GM12878 (cell line): ENCODE measurements around the gene CIAO2B. TPM values are rescaled to one million over a fixed set of nuclear protein-coding genes. Genes with fewer than 3 reads are reported as not detected.

ENCODE experiments used
- CBFB ChIP-seq: IDR thresholded peaks from 2 replicates; pipeline ENCODE4 v1.6.1; 2016; ENCODE audit warnings: antibody characterized with exemption, low read depth
- IKZF1 ChIP-seq: fragments of 450-650 bp; conservative IDR thresholded peaks from 2 replicates; pipeline ENCODE4 v1.6.1; 2017; ENCODE audit warnings: antibody characterized with exemption, mild to moderate bottlenecking
- MTA2 ChIP-seq: fragments of 450-650 bp; IDR thresholded peaks from 2 replicates; pipeline ENCODE4 v1.6.1; 2016; ENCODE audit warnings: low read depth, mild to moderate bottlenecking, moderate library complexity
- SUZ12 ChIP-seq: fragments of 200-600 bp; sonication (generic); IDR thresholded peaks from one replicate; pipeline ENCODE4 v1.6.1; 2018; ENCODE audit warnings: antibody characterized with exemption, mild to moderate bottlenecking; ENCODE audit not compliant: unreplicated experiment
- polyA plus RNA-seq, 11 experiments: library from polyadenylated mRNA; depleted of rRNA in 4 of 11; unstranded in 6 of 11; stranded (reverse) in 5 of 11; fragments of >200 nt; fragmentation: Nextera tagmentation in 4 of 11; fragmentation: Illumina TruSeq in 1 of 11; extraction: Ambion mirVana in 4 of 11; extraction: Trizol in 1 of 11; gene quantifications; 1 replicate in 1 of 11; 2 replicates in 10 of 11; pipeline versions ENCODE4 v1.2.1 to v1.2.3, GENCODE V29; 2011 to 2016; ENCODE audit warnings: inconsistent platforms in 2 of 11, missing spikeins in 2 of 11, low read depth in 1 of 11
- total RNA-seq, 4 experiments: library from RNA; depleted of rRNA in 3 of 4; stranded (reverse); fragments of >200 nt in 3 of 4; fragmentation: Illumina TruSeq in 1 of 4; extraction: Trizol in 1 of 4; gene quantifications; 2 replicates each; pipeline versions ENCODE4 v1.2.1 to v1.2.3, GENCODE V29; 2013 to 2021
- TF ChIP-seq, protein P1 (sequence below): fragments of 450-650 bp; formaldehyde crosslinking; IDR thresholded peaks from 2 replicates; pipeline ENCODE4 v1.4.0; 2020; ENCODE audit warnings: mild to moderate bottlenecking, moderate library complexity
- TF ChIP-seq, protein P2 (sequence below): fragments of 450-650 bp; IDR thresholded peaks from 2 replicates; pipeline ENCODE4 v1.6.1; 2017; ENCODE audit warnings: mild to moderate bottlenecking, moderate library complexity
- TF ChIP-seq, protein P3 (sequence below): IDR thresholded peaks from 2 replicates; pipeline ENCODE4 v1.6.1; 2011; ENCODE audit warnings: mild to moderate bottlenecking, low read depth, low read length, moderate library complexity; ENCODE audit not compliant: insufficient replicate concordance
- TF ChIP-seq, protein P4 (sequence below): fragments of 150-350 bp; IDR thresholded peaks from 2 replicates; pipeline ENCODE4 v1.6.1; 2016; ENCODE audit warnings: low read depth, low read length

The CIAO2B gene
- total and polyA plus RNA-seq, 10 of the 15 experiments (the other 5 are each of a cell fraction or from before 2014, with no cell fraction given): 76.4 to 241 (median 138) TPM

DNA sequence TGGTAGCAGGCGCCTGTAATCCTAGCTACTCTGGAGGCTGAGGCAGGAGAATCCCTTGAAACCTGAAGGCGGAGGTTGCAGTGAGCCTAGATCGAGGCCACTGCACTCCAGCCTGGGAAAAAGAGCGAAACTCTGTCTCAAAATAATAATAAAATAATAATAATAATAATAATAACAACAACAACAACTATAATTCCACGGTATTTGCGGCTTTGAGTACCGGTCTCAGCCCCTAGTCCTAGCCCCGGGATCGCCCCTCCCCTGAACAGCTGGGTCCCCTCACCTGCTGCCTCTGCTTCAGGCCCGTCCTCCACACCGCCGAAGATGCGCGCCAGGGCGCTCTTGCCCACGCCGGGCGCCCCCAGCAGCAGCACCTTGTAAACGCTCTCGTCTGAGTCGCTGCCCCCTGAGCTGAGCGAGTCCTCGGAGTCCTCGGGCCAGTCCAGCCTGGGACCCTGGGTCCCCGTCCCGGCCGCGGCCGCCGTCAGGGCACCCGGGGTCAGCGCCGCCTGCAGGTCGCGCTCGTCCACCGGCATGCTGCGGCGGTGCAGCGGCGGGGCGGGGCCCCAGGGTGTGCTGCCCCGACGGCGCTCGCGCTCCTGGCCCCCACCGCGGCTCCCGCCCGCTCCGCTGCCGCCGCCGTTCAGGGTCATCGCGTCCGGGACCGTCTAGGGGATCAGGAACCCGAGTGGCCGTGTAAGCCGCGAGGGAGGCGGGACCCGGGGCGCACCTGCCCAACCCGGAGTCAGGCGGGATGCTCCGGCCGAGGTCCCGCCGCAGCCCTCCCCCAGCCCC lies 9.5 kb downstream of the CIAO2B start (continued):
- TF ChIP-seq, protein P1, sequence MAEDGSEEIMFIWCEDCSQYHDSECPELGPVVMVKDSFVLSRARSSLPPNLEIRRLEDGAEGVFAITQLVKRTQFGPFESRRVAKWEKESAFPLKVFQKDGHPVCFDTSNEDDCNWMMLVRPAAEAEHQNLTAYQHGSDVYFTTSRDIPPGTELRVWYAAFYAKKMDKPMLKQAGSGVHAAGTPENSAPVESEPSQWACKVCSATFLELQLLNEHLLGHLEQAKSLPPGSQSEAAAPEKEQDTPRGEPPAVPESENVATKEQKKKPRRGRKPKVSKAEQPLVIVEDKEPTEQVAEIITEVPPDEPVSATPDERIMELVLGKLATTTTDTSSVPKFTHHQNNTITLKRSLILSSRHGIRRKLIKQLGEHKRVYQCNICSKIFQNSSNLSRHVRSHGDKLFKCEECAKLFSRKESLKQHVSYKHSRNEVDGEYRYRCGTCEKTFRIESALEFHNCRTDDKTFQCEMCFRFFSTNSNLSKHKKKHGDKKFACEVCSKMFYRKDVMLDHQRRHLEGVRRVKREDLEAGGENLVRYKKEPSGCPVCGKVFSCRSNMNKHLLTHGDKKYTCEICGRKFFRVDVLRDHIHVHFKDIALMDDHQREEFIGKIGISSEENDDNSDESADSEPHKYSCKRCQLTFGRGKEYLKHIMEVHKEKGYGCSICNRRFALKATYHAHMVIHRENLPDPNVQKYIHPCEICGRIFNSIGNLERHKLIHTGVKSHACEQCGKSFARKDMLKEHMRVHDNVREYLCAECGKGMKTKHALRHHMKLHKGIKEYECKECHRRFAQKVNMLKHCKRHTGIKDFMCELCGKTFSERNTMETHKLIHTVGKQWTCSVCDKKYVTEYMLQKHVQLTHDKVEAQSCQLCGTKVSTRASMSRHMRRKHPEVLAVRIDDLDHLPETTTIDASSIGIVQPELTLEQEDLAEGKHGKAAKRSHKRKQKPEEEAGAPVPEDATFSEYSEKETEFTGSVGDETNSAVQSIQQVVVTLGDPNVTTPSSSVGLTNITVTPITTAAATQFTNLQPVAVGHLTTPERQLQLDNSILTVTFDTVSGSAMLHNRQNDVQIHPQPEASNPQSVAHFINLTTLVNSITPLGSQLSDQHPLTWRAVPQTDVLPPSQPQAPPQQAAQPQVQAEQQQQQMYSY (CRISPR knock-in tag): no peak
- TF ChIP-seq, protein P2, sequence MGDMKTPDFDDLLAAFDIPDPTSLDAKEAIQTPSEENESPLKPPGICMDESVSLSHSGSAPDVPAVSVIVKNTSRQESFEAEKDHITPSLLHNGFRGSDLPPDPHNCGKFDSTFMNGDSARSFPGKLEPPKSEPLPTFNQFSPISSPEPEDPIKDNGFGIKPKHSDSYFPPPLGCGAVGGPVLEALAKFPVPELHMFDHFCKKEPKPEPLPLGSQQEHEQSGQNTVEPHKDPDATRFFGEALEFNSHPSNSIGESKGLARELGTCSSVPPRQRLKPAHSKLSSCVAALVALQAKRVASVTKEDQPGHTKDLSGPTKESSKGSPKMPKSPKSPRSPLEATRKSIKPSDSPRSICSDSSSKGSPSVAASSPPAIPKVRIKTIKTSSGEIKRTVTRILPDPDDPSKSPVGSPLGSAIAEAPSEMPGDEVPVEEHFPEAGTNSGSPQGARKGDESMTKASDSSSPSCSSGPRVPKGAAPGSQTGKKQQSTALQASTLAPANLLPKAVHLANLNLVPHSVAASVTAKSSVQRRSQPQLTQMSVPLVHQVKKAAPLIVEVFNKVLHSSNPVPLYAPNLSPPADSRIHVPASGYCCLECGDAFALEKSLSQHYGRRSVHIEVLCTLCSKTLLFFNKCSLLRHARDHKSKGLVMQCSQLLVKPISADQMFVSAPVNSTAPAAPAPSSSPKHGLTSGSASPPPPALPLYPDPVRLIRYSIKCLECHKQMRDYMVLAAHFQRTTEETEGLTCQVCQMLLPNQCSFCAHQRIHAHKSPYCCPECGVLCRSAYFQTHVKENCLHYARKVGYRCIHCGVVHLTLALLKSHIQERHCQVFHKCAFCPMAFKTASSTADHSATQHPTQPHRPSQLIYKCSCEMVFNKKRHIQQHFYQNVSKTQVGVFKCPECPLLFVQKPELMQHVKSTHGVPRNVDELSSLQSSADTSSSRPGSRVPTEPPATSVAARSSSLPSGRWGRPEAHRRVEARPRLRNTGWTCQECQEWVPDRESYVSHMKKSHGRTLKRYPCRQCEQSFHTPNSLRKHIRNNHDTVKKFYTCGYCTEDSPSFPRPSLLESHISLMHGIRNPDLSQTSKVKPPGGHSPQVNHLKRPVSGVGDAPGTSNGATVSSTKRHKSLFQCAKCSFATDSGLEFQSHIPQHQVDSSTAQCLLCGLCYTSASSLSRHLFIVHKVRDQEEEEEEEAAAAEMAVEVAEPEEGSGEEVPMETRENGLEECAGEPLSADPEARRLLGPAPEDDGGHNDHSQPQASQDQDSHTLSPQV: no peak
- TF ChIP-seq SUZ12: no peak
- TF ChIP-seq, protein P3, sequence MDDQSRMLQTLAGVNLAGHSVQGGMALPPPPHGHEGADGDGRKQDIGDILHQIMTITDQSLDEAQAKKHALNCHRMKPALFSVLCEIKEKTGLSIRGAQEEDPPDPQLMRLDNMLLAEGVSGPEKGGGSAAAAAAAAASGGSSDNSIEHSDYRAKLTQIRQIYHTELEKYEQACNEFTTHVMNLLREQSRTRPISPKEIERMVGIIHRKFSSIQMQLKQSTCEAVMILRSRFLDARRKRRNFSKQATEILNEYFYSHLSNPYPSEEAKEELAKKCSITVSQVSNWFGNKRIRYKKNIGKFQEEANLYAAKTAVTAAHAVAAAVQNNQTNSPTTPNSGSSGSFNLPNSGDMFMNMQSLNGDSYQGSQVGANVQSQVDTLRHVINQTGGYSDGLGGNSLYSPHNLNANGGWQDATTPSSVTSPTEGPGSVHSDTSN: no peak
- no peak for TF ChIP-seq CBFB
- TF ChIP-seq MTA2: no peak
- TF ChIP-seq, protein P4, sequence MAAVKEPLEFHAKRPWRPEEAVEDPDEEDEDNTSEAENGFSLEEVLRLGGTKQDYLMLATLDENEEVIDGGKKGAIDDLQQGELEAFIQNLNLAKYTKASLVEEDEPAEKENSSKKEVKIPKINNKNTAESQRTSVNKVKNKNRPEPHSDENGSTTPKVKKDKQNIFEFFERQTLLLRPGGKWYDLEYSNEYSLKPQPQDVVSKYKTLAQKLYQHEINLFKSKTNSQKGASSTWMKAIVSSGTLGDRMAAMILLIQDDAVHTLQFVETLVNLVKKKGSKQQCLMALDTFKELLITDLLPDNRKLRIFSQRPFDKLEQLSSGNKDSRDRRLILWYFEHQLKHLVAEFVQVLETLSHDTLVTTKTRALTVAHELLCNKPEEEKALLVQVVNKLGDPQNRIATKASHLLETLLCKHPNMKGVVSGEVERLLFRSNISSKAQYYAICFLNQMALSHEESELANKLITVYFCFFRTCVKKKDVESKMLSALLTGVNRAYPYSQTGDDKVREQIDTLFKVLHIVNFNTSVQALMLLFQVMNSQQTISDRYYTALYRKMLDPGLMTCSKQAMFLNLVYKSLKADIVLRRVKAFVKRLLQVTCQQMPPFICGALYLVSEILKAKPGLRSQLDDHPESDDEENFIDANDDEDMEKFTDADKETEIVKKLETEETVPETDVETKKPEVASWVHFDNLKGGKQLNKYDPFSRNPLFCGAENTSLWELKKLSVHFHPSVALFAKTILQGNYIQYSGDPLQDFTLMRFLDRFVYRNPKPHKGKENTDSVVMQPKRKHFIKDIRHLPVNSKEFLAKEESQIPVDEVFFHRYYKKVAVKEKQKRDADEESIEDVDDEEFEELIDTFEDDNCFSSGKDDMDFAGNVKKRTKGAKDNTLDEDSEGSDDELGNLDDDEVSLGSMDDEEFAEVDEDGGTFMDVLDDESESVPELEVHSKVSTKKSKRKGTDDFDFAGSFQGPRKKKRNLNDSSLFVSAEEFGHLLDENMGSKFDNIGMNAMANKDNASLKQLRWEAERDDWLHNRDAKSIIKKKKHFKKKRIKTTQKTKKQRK: no peak
- TF ChIP-seq IKZF1: peak; percentile 88
